Mammary epithelial cell (primary cell): Measurements from ENCODE around the gene COX7B2.

Experiments used
- EZH2 ChIP-seq: IDR thresholded peaks from 2 replicates; pipeline ENCODE4 v1.6.1; 2012; ENCODE audit warnings: low read length, inconsistent platforms, borderline replicate concordance
- TF ChIP-seq, protein P1 (sequence below), 2 donors: IDR thresholded peaks in 1 of 2; conservative IDR thresholded peaks in 1 of 2; 2 replicates each; pipeline ENCODE4 v1.5.1; 2011 to 2012; ENCODE audit warnings: inconsistent platforms in 2 of 2, low read length in 2 of 2, mild to moderate bottlenecking in 2 of 2, control low read depth in 1 of 2, low read depth in 1 of 2; ENCODE audit not compliant: insufficient read depth in 1 of 2; ENCODE audit errors: extremely low read depth in 1 of 2

DNA sequence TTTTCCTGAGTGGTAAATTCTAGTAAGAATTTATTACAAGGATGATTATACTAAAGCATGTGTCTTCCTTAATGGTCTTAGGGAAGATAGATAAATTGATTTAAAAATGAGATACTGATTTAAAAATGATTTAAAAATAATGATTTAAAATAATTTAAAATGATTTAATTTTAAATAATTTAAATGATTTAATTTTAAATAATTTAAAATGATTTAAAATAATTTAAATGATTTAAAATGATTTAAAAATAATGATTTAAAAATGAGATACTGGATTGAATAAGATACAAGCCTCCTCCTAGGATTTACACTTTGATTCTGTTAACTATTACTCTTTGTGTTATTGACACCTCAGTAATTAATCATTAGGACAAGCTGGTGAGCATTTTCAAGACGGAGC lies 59.0 kb downstream of the COX7B2 start:
- no peak for TF ChIP-seq EZH2
- TF ChIP-seq, protein P1, sequence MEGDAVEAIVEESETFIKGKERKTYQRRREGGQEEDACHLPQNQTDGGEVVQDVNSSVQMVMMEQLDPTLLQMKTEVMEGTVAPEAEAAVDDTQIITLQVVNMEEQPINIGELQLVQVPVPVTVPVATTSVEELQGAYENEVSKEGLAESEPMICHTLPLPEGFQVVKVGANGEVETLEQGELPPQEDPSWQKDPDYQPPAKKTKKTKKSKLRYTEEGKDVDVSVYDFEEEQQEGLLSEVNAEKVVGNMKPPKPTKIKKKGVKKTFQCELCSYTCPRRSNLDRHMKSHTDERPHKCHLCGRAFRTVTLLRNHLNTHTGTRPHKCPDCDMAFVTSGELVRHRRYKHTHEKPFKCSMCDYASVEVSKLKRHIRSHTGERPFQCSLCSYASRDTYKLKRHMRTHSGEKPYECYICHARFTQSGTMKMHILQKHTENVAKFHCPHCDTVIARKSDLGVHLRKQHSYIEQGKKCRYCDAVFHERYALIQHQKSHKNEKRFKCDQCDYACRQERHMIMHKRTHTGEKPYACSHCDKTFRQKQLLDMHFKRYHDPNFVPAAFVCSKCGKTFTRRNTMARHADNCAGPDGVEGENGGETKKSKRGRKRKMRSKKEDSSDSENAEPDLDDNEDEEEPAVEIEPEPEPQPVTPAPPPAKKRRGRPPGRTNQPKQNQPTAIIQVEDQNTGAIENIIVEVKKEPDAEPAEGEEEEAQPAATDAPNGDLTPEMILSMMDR (conservative IDR thresholded peaks at IDR 0.05 in 1 of 2, IDR thresholded peaks at IDR 0.05 in 1 of 2; ENCODE audit: extremely low read depth in 1 of 2, insufficient read depth in 1 of 2, low read depth in 1 of 2, low read length in 2 of 2), result no peak
